ENCODE measurements around the gene WNT1.

The WNT1 gene

GRCh38 chr12:49027846-49028555, 49.9 kb downstream of the WNT1 start:
- no peak for DNase-seq (ENCODE audit: low read depth)
- no peak for TF ChIP-seq CTCF (IDR thresholded peaks at IDR 0.05; ENCODE audit: control insufficient read depth, extremely low read depth, insufficient read depth)

DNA sequence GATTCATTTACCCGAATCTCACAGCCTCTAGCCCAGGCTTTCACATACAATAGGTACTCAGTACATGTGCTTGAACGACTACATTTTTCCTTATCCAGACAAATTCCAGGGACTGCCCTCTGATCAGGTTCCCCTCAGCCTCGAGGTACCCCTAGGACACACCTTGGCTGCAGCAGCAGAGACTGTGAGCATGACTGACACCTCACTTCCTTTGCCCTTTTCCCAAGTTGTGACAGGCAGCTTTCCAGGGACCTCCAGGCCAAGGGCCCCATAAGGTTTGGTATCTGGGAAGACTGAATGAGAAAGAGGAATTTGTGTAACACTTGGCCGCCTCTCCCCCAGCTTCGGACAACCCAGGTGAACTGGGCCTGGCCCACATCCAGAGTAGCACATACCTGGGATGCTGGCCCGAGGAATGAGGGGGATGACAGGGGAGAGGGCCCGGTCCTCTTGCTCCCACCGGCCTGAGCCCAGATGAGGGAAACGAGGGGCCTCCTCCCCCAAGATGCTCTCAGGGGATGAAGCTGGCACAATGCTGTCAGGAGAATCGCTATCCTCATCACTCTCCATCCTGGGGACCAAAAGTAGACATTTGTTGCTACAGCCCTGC, 50.6 kb downstream of the WNT1 start:
- no peak overlapping the region for H3K4me3 ChIP-seq (ENCODE audit: low read depth, low read length)
- no peak for TF ChIP-seq CTCF (IDR thresholded peaks at IDR 0.05; ENCODE audit: control insufficient read depth, extremely low read depth, insufficient read depth)
- DNase-seq (ENCODE audit: low read depth) = no peak

More at GRCh38 chr12:49027846-49028555, 49.9 kb downstream of the WNT1 start:
- no peak overlapping the region for H3K4me3 ChIP-seq (ENCODE audit: low read depth, low read length)

DNA sequence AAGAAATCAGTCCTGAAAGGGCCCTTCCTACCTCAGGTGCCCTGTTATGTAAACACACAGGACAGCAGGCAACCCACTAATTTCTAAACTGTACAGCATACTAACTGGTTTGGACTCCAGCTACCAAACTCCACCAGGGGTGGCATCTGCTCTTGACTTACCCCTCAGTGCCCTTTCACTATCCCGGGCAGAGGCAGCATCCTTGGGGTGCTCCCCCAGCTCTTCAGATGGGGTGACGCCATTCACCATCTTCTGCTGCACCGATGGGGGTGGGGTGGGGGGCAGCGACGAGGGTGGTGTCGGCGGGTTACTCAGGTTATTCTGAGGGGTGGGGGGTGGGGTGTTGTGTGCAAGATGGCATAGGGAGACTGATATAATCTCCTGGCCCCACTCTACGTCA, 52.0 kb downstream of the WNT1 start:
- no peak for DNase-seq (ENCODE audit: low read depth)
- TF ChIP-seq CTCF (IDR thresholded peaks at IDR 0.05; ENCODE audit: control insufficient read depth, extremely low read depth, insufficient read depth) = no peak
- no peak overlapping the region for H3K4me3 ChIP-seq (ENCODE audit: low read depth, low read length)

DNA sequence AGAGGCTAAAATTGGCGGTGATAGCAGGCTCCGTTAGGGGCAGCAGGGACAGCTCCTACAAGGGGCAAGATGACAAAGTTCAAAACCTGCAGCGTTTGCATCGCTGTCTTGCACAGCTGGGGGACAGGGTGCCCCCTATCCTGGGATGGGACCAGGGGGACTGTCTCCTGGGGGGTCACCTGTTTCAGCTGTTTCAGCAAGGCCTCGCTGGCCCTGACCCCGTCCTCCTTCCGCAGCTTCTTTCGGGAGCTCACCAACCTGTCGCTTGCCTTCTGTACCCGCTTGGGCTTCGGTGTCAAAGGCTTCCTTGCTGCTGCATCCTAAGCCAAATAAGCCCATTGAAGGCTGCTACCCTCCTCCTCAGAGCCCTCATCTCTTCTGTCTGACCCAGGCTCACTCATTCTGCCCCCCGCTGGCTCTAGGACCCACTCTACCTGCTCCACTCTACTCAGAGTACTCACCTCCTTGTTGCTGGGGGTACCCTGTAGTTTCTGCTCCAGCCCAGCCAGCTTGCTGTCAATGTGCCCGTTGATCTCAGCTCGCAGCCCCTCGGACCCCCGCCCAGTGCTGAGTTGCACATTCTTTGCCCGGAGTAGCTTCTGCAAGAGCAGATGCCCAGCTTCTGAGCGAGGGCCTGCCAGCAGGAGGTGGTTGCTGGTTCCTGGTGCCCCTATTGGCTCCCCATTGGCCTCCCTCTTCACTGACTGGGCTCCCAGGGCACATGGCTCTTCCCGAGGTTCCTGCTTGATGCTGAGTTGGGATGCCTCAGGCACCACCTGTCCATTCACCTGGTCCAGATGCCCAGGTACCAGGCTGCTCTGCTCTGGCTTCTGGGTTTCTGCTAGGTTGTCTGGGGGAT, 52.8 kb downstream of the WNT1 start:
- DNase-seq (ENCODE audit: low read depth) = no peak
- H3K4me3 ChIP-seq (ENCODE audit: low read depth, low read length) = no peak overlapping the region
- no peak for TF ChIP-seq CTCF (IDR thresholded peaks at IDR 0.05; ENCODE audit: control insufficient read depth, extremely low read depth, insufficient read depth)

- no peak for DNase-seq (ENCODE audit: low read depth)
Observed at GRCh38 chr12:49031573-49032161, 53.5 kb downstream of the WNT1 start.

More at GRCh38 chr12:49031573-49032161, 53.5 kb downstream of the WNT1 start:
- no peak for TF ChIP-seq CTCF (IDR thresholded peaks at IDR 0.05; ENCODE audit: control insufficient read depth, extremely low read depth, insufficient read depth)
- no peak overlapping the region for H3K4me3 ChIP-seq (ENCODE audit: low read depth, low read length)
